Retina (tissue), 1 donor: ENCODE measurements around the gene NRXN3.
"Not testable (repeated sequence)": the region's sequence is repeated elsewhere in the genome, so short reads cannot be mapped to it uniquely, and the experiment has no call there.

Source experiments
- DNase-seq: peaks from one replicate; pipeline ENCODE4 v3.0.0-alpha.2; 2016

NRXN3 gene

DNA sequence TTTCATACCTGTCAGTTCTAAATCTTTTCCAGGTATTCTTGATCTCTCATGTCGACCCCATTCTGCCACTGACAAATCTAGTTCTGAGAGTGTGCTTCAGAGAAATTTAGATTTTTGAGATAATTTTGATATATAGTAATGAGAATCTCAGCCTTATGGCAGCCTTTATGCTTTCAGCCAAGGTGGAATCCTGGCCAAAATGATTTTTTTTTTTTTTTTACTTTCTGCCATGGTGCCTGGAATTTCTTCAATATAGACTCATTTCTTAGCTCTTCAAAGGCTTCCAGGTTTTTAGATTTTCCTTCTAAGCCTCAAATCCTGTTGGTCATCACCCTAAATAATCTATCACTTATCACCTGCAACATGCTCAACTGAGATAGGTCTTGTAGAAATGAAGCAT lies 926.6 kb downstream of the NRXN3 start:
- no peak for DNase-seq

DNA sequence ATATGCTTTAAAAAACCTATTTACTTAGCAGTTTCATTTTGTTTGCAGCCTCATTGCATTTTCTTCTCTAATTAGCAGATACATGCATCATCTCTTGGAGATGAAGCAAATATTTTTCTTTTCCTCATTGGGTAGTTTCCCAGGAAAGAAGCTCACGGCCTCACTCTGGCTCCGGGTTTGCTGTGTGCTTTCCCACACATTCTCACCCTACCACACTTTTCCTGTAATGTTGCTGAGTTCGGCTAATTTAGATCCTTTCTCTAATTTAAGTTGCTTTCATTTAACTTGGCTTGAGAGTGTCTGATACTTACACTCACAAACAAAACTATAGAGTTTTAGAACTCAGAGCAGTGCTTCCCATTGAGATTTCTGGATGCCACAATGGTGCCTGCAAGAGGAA lies 928.2 kb downstream of the NRXN3 start:
- DNase-seq = no peak

DNA sequence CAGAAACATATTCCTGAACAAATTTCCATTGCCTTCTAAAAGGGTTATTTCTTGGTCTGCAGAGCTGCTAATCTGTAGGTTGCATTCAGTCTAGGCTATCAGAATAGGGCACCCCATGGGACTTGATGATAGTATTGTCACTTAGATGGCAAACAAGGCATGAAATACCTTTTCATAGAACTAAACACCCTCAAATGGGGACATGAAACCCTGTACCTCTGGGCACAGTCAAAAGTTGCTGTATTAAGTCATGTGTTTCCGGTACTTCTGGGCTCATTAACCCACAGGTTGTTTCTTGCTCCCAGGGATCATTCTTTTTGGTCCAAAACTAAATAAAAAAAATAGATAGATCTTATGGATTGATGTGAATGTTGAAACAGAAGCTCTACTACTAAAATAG lies 930.4 kb downstream of the NRXN3 start:
- no peak for DNase-seq

DNA sequence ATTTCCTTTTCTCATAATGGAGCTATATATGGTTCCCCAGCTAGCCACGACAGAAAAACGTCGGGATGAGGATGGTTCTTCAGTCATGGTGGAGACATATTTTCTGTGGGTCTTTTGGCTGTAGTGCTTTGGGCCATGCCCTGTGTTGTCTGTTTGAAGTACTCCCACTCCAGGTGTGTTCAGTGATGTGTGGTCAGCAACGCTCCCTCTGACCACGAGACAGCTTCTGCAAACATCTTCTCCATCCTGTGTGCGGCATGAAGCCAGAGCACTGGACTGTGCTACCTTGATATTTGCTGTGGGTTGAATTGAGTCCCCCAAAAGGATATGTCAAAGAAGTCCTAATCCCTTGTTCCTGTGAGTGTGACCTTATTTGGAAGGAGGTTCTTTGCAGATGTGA lies 931.2 kb downstream of the NRXN3 start:
- no peak for DNase-seq

DNA sequence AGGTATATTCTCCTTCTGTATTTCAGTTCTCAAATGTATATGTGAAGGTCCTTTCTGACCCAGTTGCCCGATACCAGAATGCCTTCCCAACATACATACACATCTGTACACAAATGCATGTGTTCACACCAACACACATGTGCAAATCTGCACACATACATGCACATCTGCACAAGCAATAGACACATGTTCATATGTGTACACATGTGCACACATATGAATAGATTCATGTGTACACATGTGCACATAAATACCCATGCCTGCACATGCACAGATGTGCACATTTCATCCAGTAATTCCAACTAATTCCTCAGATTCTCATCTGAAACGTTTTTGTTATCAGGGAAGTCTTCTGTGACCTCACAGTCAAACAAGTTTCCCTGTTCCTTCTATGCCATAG lies 933.6 kb downstream of the NRXN3 start:
- no peak for DNase-seq

DNA sequence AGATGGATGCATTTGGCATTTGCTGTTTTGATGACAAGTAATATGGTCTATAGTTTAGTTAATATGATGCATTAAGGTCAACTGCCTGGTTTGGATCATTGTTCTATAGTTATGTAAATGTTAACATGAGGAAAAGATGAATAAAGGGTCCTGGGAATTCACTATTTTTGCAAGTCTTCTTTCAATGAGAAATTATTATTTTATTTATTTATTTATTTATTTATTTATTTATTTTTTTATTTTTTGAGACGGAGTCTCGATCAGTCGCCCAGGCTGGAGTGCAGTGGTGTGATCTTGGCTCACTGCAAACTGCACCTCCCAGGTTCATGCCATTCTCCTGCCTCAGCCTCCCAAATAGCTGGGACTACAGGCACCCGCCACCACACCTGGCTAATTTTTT lies 940.4 kb downstream of the NRXN3 start:
- DNase-seq = not testable (repeated sequence)

DNA sequence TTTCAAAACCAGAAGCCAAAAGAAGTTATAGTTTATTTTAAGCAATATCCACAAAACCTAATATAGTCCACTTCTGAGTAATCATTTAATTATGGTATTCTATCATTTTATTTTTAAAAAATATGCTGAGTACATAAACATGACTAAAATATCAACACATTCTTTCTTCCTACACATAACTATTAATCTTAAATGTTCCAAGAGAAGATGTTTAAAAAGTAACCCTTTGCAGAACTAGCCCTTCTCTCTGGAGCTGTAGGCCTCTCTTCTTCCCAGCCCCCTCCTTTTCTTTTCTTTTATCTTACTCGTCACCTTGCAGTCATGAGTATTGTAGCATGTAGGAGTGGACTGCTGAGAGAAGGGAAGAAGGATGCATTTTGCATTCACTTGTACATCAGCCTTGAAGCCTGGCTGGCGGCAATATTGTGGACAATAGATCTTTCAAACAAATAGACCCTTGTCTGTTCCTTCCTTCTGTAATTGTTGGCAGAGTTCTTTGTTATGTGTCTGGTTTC lies 941.9 kb downstream of the NRXN3 start:
- DNase-seq = no peak

DNA sequence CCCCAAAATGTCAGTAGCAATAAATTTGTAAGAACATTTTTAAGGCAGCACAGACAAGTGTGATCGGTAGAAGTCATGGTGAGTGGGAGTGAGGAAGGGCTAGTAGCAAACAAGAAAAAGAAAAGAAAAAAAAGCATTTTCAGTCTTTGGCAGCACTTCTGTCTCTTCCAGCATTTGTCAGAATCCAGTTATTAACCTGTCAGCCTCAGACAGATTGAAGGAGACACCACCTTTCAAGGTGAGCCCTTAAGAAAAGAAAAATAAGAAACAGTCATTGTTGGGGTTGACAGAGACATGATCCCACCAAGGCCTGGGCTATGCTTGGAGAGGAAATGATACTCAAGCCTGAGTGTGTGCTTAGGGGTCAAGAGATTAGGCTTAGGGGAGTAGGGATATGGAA lies 947.4 kb downstream of the NRXN3 start:
- no peak for DNase-seq

DNA sequence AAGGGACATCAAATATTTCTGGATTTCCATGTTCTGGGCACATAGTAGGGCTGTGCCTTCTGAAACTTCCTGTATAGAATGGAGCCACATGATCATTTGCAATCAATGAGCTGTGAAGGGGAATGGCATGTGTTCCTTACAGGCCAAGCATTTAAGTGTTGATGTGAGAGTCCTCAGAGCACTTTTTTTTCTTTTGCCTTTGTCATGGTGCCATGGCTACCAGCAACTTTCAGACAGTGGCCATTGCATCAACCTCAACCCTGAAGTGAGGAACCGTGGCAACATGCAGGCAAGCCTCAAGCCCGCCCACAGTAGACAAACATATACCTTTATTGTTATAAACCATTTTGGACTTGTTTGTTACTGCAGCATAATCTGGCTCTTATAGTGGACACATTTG lies 948.1 kb downstream of the NRXN3 start:
- no peak for DNase-seq

DNA sequence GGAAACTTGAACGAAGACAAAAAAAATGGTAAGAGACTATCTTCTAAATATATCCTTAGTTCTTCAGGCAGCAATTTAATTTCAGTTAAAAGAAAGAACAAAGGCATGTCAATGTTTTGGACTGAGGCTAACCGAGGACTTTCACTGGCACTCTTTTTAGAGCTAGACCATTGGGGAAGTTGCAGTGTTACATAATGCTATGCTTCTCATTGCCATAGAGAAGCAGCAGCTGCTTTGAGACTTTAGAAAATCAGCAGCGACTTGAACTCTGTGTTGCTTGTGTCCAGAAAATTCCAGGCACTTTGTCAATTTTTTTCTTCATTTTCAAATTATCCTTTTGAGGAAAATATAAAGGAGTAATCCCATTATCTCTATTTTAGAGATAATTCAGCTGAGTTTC lies 964.2 kb downstream of the NRXN3 start:
- DNase-seq = no peak

DNA sequence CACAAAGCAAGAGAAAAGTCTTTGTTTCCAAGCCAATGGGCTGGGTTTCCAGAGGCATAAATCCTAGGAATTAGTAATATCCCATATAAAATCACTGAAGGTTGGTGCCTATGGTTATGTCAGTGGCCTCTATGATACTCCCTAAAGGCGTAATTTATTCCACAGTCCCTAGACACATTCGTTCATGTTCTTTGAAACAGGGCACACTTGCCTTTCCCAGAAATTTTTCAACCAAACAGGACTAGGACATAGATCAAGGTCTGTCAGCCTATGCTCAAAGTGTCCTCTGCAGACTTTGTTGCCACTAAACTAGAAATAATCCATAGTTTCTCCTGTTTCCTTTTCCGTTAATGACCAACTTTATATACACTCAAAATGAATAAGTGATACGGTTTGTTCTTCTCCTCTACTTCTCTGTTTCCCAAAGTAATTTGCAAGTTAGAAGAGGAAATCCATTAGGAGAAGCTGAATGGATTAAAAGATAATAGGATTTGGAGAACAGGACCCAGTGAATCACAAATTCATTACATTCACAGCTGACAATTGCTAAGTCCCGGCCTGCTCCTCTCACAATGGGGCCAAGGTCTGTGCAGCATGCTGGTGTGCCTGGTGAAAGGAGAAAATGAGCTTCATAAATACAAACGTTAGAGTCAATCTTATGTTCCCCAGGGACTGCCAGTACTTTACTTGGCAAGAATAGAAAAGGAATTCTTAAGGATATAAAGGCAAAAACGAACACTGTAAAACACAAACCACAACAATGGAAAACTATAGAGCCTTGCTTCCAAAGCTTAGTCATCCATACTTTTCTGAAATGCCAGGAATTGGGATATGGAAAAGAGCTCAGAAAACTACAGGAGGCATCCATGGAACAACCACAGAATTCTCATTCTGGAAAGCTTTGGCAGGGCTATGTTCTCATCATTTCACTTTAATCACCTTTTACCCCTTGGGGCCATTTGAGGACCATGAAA lies 966.2 kb downstream of the NRXN3 start:
- DNase-seq = no peak

DNA sequence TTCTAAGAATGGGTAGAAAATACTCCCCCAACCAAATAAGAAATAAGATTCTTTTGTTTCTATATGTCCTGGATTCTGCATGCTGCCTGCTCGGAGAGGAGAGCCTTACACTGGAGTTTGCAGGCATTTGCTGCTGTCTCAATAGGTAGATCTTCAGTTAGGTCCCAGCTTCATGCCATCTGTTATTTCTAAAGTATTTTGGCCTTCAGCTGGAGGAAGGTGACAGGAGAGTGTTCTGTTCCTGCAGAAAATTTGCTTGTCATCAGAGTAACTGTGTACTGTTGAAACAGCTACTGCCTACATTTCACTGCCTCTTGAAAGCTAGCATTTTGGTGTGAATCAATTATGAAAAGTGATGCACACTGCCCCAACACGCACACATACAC lies 966.9 kb downstream of the NRXN3 start:
- DNase-seq = no peak

DNA sequence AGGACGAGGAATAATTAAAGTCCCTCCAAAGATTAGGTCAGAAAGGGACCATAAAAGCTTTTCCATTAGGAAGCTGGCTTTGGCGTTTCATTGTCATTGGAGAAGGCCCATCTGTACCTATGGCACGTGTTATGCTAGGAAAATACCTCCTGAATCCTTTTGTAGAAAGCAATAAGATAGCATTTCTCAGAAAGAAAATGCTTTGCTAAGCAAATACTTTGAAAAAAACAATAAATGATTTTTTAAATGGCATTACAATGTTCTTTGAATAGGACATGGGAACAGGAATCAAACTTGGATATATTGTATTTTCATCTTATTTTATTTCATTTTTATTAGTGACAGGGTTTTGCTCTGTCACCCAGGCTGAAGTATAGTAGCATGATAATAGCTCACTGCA lies 967.7 kb downstream of the NRXN3 start:
- DNase-seq = no peak

DNA sequence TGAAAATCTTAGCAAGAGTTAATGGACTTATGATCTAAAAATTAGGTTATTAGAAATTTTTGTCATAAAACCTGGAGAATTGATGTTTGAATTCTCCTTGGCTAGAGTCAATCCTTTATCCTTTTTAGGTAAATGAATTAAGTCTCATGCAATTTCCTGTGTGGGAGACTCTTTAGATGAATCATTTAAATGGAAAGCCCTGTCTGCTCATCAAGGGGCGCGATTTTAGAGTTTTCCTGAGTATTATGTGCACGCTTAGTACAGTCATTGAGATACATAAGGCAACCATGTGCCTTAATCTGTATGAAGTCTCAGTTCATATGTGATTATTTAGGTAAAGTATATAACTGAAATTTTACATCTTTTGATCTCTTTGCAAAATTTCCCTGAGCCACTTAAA lies 974.7 kb downstream of the NRXN3 start:
- DNase-seq = no peak

DNA sequence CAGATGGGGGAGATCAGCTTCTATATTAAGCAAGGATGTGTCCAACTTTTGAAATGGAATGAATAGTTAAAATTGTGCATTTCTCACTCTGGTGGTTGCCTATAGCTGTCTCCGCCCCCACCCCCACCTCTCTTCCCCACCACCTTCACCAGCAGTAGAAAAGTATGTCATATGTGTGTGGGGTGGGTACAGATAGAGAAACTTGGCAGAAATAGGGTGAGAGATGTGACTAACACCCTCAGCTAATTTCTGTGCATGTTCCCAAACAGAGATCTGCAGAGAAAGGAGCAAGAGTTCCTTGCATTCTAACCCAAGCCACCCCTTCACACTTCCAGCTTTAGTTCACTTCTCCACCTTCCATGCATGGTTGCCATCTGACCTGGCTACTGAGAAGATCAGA lies 980.1 kb downstream of the NRXN3 start:
- DNase-seq = no peak

DNA sequence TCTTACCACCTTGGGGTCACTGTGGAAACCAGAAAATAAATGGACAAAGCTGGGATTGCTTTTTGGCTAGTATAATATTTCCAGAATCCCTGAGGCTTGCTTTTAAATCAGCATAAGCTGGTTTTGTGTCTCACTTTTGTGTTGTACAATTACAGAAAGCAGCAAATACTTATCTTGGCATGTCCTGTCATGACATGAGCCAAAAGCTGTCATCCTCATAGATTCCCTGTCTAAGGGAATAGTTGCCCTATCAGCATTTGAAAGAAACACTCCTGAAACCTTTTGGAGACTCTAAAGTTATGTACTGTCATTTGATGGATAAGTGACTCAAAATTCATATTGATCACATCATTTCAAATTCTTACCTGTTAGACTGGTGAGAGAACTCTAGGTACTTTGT lies 987.2 kb downstream of the NRXN3 start:
- no peak for DNase-seq

DNA sequence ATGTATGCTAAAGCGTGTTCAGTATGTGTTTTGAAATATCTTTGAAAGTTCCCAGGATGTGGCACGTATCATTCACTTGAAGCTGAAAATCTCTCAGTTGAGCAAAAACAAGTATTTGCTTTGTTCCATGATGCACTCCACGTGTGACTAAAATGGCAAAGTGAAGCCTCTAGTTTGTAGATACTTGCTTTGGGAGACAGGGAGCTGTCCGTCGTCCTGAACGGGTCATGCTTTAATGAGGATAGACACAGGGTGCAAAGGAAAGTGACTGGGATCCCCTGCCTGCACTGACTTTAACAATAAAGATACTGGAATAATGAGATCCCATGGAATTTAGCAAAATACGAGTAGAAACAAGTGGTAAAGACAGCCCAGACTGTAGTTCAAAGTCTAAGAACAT lies 991.4 kb downstream of the NRXN3 start:
- DNase-seq = peak; percentile 8

DNA sequence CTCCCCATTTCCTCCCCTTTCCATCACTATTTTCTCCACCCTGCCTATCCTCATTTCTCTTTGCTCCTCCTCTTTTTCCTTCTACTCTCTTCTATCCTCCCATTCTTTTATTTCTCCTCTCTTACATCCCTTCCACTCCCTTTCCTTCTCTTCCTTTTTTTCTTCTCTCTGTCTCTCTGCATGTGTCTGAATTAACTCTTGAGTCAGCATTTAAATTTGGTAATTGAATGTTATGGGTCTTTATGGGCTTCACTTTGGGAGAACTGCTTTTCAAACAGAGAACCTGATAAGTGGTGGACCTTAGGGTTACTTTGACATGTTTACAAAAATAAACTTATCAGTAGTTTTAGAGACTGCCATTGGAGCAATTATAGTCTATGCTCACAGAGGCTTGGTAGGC lies 992.7 kb downstream of the NRXN3 start:
- DNase-seq = no peak

DNA sequence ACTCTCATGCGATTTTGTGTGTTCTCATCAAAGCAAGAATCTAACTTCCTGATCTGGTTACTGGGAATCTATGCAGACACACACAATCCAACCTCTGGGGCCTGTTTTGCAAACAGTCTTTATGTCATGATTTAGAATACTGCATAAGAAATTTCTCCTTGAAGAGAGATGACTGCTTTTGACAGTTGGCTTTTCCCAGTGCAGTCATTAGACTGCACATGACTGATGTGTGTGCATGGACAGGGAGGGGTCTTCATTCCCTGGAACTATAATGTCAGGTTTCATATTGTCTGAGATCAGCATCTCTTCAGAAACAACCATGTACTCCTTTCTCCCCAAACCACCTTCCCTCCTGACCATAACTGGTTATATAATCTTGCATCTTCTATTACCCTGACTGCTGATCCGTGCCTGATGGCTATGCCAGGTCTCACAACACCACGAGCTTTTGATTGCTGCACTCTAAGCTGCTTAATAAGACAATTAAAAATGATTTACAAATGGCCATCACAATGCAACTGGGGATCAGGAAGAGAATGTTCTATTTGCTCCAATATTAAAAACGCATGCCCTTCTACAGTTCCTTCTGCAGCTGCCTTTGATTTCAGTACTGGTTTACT lies 995.4 kb downstream of the NRXN3 start:
- peak; percentile 26 for DNase-seq

DNA sequence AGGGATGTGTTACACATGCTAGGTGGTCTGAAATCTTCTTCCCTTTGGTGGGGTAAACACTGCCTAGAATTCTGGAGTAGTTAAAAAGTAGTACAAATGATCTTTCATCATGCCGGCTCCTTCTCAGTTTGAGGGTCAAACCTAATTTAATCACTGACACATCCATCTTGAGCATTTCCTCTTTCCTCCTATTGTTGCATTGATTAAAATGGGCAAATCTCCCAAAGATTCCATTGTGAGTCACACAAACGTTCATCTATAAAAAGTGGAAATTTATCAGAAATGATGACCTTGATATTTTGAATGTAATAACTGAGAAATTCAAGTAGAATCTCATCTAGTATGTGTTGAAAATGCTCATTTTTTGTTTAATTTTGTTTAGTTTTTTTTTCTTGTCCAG lies 996.0 kb downstream of the NRXN3 start:
- DNase-seq = no peak

DNA sequence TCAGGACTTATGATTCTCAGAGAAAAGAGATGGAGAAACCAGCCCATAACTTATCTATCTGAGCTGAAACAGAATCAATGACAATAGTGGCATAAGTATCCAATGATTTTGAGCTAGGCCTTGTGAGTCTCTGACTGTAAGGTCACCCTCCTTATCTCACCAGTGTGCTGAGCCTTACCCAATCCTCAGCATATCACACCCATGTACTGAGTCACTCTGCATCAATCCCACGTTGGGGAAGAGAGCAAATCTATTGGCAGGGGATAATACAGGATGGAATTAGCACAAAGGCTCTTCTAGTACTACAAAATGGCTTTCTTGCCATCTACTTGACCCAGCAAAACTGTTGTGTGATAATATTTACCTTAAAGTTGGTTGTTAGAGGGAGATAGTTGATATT lies 997.8 kb downstream of the NRXN3 start:
- no peak for DNase-seq

DNA sequence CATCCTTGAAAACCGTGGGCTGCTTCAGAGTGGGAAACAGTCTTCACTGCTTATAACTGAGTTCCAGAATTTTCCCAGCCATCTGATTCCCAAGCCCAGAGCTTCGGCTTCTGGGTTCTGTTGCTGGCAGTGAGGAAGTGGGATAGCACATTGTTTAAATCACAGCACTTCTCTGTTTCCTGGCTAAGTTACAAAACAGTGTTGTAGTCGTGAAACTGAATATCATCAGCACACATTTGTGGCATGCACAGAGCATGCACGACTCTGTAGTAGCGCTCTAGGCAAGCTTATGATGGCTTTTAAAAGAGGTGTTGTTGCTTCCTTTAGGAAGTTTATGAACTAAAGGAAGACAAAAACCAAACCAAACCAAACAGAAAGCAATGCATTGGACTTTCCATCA lies 1005.5 kb downstream of the NRXN3 start:
- DNase-seq = no peak

DNA sequence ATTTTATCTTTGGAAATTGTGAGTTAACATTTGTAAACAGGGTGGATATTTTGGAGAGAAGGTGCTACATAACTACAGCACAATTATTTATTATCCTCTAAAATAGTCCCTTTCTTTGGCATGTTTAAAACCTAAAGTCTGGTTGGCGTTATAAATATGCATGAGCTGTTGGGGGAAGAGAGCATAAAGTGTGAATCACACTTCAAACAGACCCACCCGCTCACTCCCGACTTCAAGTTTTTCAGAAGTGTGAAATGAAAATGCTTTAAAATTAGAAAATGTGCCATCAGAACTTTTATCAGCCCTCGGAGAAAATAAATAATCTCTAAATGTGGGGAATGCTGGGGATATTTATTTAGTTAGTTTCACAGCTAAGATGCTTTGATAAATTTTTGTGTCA lies 1006.9 kb downstream of the NRXN3 start:
- no peak for DNase-seq

DNA sequence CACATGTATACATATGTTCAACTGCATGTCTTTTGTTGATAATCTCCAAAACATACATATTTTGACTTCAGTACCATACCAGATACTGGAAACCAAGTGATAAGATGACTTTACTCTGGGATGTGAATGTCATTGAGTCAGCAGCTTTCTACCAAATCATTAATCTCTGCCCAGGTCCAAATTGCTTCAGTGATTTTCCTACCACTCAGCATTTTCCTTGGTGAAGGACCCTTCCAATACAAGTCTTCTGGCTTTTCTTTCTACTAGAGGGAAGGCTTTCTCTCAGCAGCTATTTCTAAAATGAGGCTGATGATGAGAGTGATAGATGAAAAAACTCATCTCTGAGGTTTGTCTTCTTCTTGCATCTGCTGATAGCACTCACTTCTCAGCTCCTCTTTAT lies 1008.5 kb downstream of the NRXN3 start:
- no peak for DNase-seq
